ENCODE measurements around the gene ZFP69B.

DNA sequence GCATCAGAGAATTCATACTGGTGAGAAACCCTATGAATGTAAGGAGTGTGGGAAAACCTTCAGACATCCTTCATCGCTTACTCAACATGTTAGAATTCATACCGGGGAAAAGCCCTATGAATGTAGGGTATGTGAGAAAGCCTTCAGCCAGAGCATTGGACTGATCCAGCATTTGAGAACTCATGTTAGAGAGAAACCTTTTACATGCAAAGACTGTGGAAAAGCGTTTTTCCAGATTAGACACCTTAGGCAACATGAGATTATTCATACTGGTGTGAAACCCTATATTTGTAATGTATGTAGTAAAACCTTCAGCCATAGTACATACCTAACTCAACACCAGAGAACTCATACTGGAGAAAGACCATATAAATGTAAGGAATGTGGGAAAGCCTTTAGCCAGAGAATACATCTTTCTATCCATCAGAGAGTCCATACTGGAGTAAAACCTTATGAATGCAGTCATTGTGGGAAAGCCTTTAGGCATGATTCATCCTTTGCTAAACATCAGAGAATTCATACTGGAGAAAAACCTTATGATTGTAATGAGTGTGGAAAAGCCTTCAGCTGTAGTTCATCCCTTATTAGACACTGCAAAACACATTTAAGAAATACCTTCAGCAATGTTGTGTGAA lies 12.8 kb downstream of the ZFP69B start:
- TF ChIP-seq EZH2 (IDR thresholded peaks at IDR 0.05; ENCODE audit: borderline replicate concordance, low read depth, low read length, severe bottlenecking): no peak
- no peak for TF ChIP-seq MYC (IDR thresholded peaks at IDR 0.05; ENCODE audit: low read depth, low read length)
- TF ChIP-seq, protein P1, sequence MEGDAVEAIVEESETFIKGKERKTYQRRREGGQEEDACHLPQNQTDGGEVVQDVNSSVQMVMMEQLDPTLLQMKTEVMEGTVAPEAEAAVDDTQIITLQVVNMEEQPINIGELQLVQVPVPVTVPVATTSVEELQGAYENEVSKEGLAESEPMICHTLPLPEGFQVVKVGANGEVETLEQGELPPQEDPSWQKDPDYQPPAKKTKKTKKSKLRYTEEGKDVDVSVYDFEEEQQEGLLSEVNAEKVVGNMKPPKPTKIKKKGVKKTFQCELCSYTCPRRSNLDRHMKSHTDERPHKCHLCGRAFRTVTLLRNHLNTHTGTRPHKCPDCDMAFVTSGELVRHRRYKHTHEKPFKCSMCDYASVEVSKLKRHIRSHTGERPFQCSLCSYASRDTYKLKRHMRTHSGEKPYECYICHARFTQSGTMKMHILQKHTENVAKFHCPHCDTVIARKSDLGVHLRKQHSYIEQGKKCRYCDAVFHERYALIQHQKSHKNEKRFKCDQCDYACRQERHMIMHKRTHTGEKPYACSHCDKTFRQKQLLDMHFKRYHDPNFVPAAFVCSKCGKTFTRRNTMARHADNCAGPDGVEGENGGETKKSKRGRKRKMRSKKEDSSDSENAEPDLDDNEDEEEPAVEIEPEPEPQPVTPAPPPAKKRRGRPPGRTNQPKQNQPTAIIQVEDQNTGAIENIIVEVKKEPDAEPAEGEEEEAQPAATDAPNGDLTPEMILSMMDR (IDR thresholded peaks at IDR 0.05; ENCODE audit: extremely low read depth in 1 of 2, insufficient read depth in 1 of 2, low read depth in 1 of 2, low read length in 2 of 2): no peak

Measured in endothelial cell of umbilical vein (primary cell).